AG04449 (cell line): ENCODE data around the gene UQCRQ.

Experiments used
- CTCF ChIA-PET: fragments of 350-600 bp; formaldehyde crosslinking; extraction: SDS; loops from one replicate; lab custom pipeline; 2021; ENCODE audit warnings: antibody characterized with exemption; lab: Yijun Ruan, JAX
- POLR2A ChIA-PET: fragments of 400-600, 350-600 bp; formaldehyde crosslinking; extraction: SDS; loops from one replicate; lab custom pipeline; 2020; ENCODE audit warnings: antibody characterized with exemption, inconsistent platforms; lab: Yijun Ruan, JAX
- DNase-seq: peaks from one replicate; pipeline ENCODE4 v3.0.0-alpha.2; 2010; ENCODE audit warnings: low read depth, low spot score
- H3K4me3 ChIP-seq: 2 replicates; pipeline ENCODE4 v1.5.1; 2011; ENCODE audit warnings: low read depth, mild to moderate bottlenecking, control low read depth, low read length
- TF ChIP-seq, protein P1 (sequence below): IDR thresholded peaks from one replicate; pipeline ENCODE4 v1.5.1; 2011; ENCODE audit warnings: mild to moderate bottlenecking, moderate library complexity, low read length, control low read depth, inconsistent platforms; ENCODE audit not compliant: insufficient read depth; ENCODE audit errors: missing control alignments

UQCRQ gene

DNA sequence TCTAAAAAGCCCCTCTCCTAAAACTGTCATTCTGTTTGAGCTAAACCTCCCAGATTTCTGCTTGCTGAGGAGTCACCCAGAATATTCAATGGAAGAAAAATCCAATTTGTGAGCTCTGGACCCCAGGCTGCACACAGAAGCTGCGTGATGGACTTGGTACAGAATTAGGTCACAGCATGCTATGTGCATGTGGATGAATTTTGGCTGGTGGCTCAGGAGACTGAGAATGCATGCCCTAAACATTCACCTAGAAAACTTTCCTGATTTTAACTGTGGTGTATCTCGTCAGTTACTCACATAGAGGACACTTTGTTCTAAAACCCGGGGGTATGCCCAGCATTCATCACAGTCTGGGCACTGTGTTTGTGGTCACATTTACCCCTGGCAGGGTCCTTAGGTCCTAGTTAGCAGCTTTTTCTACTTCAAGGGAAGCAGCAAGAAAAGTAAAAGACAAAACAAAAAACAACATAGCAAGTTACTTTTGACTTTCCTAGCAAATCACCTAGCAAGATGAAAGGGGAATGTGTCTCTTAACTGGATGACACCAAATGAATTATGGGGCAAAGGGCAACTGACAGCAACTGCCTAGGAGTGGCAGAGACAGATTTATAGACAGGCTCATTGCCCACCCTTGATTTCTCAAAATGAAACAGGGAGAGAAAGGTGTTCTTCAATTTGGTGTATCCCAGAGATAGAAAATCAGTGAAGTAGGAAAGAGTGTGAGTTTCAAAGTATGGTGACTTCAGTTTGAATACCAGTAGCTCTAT is 27.7 kb upstream of the UQCRQ start:
- TF ChIP-seq, protein P1, sequence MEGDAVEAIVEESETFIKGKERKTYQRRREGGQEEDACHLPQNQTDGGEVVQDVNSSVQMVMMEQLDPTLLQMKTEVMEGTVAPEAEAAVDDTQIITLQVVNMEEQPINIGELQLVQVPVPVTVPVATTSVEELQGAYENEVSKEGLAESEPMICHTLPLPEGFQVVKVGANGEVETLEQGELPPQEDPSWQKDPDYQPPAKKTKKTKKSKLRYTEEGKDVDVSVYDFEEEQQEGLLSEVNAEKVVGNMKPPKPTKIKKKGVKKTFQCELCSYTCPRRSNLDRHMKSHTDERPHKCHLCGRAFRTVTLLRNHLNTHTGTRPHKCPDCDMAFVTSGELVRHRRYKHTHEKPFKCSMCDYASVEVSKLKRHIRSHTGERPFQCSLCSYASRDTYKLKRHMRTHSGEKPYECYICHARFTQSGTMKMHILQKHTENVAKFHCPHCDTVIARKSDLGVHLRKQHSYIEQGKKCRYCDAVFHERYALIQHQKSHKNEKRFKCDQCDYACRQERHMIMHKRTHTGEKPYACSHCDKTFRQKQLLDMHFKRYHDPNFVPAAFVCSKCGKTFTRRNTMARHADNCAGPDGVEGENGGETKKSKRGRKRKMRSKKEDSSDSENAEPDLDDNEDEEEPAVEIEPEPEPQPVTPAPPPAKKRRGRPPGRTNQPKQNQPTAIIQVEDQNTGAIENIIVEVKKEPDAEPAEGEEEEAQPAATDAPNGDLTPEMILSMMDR: no peak
- ChIA-PET CTCF (interaction anchor here (1.1 to 3.9 kb wide), 7 partner anchors 8 to 453 kb away, joined by 3 to 32 read pairs (median 4); partner anchors contain the start of genes GDF9 and UQCRQ), POLR2A (no interaction called here)
- no peak overlapping the region for H3K4me3 ChIP-seq
- DNase-seq: no peak

DNA sequence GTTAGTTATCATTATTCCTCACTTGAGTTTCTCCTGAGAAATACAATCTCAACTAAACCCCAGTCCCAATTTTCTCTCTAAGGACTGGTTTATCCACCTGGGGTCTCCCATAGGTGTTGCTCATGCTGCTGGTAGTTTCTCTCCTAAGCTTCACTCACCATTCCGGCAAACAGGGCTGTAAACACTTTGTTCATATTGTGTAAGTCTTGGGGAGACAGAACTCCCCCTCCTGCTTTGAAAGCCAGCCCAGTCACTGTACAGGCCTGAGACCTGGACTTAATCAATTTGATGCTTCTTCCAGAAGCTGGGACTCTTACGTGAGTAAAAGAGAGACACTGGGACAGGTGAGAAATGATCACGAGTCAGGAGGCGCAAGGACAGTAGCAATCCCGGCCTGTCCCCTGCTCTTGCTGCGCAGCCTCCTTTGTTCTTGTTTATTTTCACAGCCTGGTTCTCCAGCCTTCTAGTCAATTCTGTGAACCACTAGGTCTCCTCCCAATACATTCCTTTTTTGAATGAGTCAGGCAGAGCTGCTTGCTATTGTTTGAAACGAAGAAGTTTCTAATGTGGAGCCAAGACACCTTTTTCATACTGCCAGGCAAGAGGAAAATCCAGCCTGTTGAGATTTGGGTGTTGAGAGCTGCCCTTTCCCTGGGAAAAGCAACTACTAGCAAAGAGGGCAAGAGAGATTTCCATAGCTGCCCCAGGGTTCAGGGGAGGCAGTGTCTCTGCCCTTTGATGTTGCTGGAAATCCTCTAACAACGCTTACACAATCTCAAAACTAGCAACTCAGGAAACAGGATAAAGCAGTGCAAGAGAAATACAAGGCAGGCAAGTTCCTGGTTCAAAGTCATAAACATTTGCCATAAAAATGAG is 26.8 kb upstream of the UQCRQ start:
- DNase-seq: peak; percentile 21
- no peak overlapping the region for H3K4me3 ChIP-seq
- ChIA-PET CTCF (interaction anchor here (1.1 to 3.9 kb wide), 8 partner anchors 9 to 454 kb away, joined by 3 to 32 read pairs (median 4); partner anchors contain the start of genes GDF9 and UQCRQ), POLR2A (no interaction called here)
- TF ChIP-seq, protein P1: no peak

DNA sequence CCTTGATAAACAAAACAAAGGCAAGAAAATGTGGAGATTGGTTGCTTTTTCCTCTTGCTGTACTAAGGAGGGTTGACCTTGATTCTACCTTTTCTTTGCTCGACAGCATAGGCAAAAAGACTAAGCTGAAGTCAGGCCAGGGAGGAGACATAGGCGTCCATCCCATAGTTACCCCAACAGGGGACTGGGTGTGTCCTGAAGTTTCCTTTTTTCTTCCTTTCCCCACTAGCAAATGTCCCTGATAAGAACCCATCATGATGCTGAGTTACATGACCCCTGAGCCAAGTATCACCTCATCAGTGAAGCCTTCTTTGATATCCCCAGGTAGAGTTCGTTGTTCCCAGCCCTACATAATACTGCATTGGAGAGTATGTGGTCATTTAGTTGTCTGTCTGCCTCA is 26.1 kb upstream of the UQCRQ start:
- no peak overlapping the region for H3K4me3 ChIP-seq
- no peak for DNase-seq
- TF ChIP-seq, protein P1: no peak
- CTCF ChIA-PET: interaction anchor here (1.1 to 3.9 kb wide), 6 partner anchors 9 to 454 kb away, joined by 4 to 32 read pairs (median 4); partner anchors contain the start of genes GDF9 and UQCRQ
- POLR2A ChIA-PET: no interaction called here

DNA sequence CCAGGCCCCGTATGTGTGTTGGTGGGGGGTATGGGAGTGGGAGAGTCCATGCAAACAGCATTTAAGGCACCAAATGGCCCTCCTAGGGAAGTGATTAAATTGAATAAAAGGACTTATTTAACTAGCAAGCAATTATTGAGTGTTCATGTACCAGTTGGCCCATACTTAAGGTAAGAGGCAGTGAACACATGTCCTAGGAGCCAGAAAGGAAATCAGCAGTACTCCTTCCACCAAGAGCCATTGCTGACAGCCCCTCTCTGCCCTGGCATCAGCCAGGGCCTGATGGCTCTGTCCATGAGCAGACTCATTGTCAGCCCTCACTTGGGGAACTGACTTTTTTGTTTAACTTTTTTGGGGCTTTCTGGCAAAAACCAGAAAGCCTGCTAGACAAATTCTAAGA is 25.5 kb upstream of the UQCRQ start:
- TF ChIP-seq, protein P1: no peak
- CTCF ChIA-PET: interaction anchor here (1.9 to 3.9 kb wide), 3 partner anchors 21 to 455 kb away, joined by 4 to 32 read pairs (median 5); no protein-coding TSS in a partner anchor
- no peak for DNase-seq
- POLR2A ChIA-PET: no interaction called here
- H3K4me3 ChIP-seq: no peak overlapping the region

DNA sequence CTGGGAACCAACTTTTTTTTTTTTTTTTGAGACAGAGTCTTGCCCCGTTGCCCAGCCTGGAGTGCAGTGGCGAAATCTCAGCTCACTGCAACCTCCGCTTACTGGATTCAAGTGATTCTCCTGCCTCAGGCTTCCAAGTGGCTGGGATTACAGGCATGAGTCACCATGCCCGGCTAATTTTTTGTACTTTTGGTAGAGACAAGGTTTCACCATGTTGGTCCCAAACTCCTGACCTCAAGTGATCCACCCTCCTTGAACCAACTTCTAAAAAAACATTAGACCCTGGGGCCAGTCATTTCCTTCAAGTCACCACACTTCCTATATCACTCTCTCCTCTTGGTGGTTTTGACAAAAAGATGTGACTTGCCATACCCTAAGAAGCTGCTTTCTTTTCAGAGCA is 25.1 kb upstream of the UQCRQ start:
- ChIA-PET CTCF (interaction anchor here (2.2 to 3.9 kb wide), 2 partner anchors 21 to 42 kb away, joined by 5 to 32 read pairs; no protein-coding TSS in a partner anchor), POLR2A (no interaction called here)
- TF ChIP-seq, protein P1: no peak
- H3K4me3 ChIP-seq: no peak overlapping the region
- no peak for DNase-seq
